ENCODE results near the gene EEF2KMT.

The EEF2KMT gene

DNA sequence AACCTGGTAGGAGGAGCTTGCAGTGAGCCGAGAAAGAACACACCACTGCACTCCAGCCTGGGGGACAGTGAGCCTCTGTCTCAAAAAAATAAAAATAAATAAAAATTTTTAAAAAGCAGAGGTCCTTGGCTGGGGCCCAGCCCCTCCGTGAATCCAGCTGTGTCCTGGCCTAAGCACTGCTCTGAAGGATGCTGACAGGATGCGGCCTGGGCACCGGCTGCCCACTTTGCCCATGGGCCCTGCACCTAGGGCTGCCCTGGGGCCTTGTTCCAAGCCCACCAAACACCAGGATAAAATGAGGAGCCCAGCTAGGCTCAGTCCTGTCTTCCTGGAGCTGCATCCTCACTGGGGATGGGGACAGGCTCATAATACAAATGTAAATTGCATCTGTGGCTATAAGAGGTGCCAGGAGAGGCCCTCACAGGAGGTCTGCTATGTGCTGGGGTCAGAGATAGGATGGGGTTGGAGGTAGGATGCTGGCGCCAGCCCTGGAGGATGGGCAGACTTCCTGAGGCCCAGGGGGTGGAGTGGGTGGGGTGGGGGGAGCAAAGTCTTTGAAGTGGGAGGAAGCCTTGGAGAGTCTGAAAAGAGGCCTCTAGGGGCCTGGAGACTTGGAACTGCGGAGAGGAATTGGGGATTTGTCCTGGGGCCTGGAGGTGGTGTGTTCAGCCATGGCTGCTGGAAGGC, 38.1 kb downstream of the EEF2KMT start:
- Histone ChIP-seq H2BK5ac (ENCODE audit: low read length) (peak overlapping the region; percentile 71), H3K27me3 (ENCODE audit: control insufficient read depth in 3 of 3, insufficient read depth in 3 of 3, low read depth in 1 of 3, low read length in 3 of 3) (peaks cover 0 to 4% (median 2%) of the 10 kb centered on the region in 3 experiments), H2BK15ac (ENCODE audit: low read length) (no peak overlapping the region), H2AFZ (ENCODE audit: low read length) (peak overlapping the region; percentile 21), H3K9me3 (replicated peaks in 1 of 2; ENCODE audit: control insufficient read depth in 2 of 2, insufficient read depth in 1 of 2, low read depth in 1 of 2, low read length in 2 of 2) (peaks cover 0 to 2% of the 10 kb centered on the region in 2 donors), H4K8ac (ENCODE audit: low read depth, low read length) (no peak overlapping the region), H4K91ac (ENCODE audit: low read depth, low read length, poor library complexity) (no peak overlapping the region), H2AK5ac (ENCODE audit: low read depth, low read length) (no peak overlapping the region), H3K79me1 (ENCODE audit: low read depth, low read length) (peaks cover 1% of the 10 kb centered on the region), H3K14ac (ENCODE audit: low read length) (no peak overlapping the region), H3K27ac (replicated peaks; ENCODE audit: low read length) (no peak overlapping the region), H3K4me2 (ENCODE audit: insufficient read depth, low read length, poor library complexity, severe bottlenecking) (no peak overlapping the region), H3K36me3 (replicated peaks in 1 of 2; ENCODE audit: control insufficient read depth in 2 of 2, insufficient read depth in 2 of 2, low read length in 2 of 2) (no peaks in the 10 kb centered on the region), H3K4me1 (ENCODE audit: control insufficient read depth in 2 of 2, insufficient read depth in 1 of 2, low read depth in 1 of 2, low read length in 2 of 2) (peaks cover 2 to 8% of the 10 kb centered on the region in 2 donors), H3K9ac (ENCODE audit: low read depth, low read length, poor library complexity) (no peak overlapping the region), H3K23ac (ENCODE audit: low read depth, low read length, poor library complexity) (no peak overlapping the region), H3K4ac (ENCODE audit: low read length) (no peak overlapping the region), H3K18ac (ENCODE audit: low read length) (no peak overlapping the region), H2BK12ac (ENCODE audit: low read length) (no peak overlapping the region), H2BK120ac (ENCODE audit: low read depth, low read length) (no peak overlapping the region), H3K4me3 (ENCODE audit: low read length in 2 of 2) (no peak overlapping the region)
- no CpG with 5 or more reads among the region's 6 CpGs for WGBS, 2 donors (ENCODE audit: extremely low coverage in 2 of 2, insufficient read length in 2 of 2, insufficient replicate concordance in 1 of 2)
- no peak for DNase-seq (ENCODE audit: low spot score)

DNA sequence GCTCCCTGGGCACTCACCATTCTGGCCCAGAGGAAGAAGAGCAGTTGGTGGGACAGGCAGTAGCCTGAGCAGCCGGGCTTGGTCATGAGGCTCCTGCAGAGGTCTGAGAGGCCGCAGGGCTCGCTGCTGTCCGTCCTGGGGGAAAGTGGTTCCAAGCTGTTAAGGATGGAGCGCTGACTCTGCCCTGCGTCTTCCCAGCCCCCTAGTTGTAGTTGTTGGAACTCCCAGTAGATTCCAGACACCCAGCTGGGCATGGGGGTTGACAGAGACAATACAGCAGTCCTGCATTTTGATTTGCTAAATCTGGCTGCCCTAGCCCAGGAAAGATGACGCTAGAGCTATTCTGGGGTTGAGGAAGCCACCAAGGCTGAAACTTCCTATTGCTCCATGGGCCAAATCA, 39.1 kb downstream of the EEF2KMT start:
- no peak overlapping the region for H3K4me3 ChIP-seq (ENCODE audit: low read length in 2 of 2)
- H3K36me3 ChIP-seq (replicated peaks in 1 of 2; ENCODE audit: control insufficient read depth in 2 of 2, insufficient read depth in 2 of 2, low read length in 2 of 2), result no peaks in the 10 kb centered on the region
- H2AFZ ChIP-seq (ENCODE audit: low read length), result peak overlapping the region; percentile 43
- peak overlapping the region; percentile 8 for H2AK5ac ChIP-seq (ENCODE audit: low read depth, low read length)
- no peak overlapping the region for H2BK120ac ChIP-seq (ENCODE audit: low read depth, low read length)
- peak overlapping the region; percentile 13 for H2BK5ac ChIP-seq (ENCODE audit: low read length)
- H3K79me1 ChIP-seq (ENCODE audit: low read depth, low read length), result peaks cover 1% of the 10 kb centered on the region
- H3K27me3 ChIP-seq (ENCODE audit: control insufficient read depth in 3 of 3, insufficient read depth in 3 of 3, low read depth in 1 of 3, low read length in 3 of 3), result peaks cover 0 to 2% (median 0%) of the 10 kb centered on the region in 3 experiments
- no peak overlapping the region for H4K8ac ChIP-seq (ENCODE audit: low read depth, low read length)
- peak; percentile 48 for DNase-seq (ENCODE audit: low spot score)
- no peak overlapping the region for H3K23ac ChIP-seq (ENCODE audit: low read depth, low read length, poor library complexity)
- H2BK12ac ChIP-seq (ENCODE audit: low read length), result no peak overlapping the region
- H2BK15ac ChIP-seq (ENCODE audit: low read length), result peak overlapping the region; percentile 9
- H3K4ac ChIP-seq (ENCODE audit: low read length), result no peak overlapping the region
- H3K14ac ChIP-seq (ENCODE audit: low read length), result no peak overlapping the region
- H3K9ac ChIP-seq (ENCODE audit: low read depth, low read length, poor library complexity), result no peak overlapping the region
- no peak overlapping the region for H3K4me2 ChIP-seq (ENCODE audit: insufficient read depth, low read length, poor library complexity, severe bottlenecking)
- H3K4me1 ChIP-seq (ENCODE audit: control insufficient read depth in 2 of 2, insufficient read depth in 1 of 2, low read depth in 1 of 2, low read length in 2 of 2), result peaks cover 2 to 8% of the 10 kb centered on the region in 2 donors
- no peak overlapping the region for H3K27ac ChIP-seq (replicated peaks; ENCODE audit: low read length)
- peaks cover 0 to 2% of the 10 kb centered on the region in 2 donors for H3K9me3 ChIP-seq (replicated peaks in 1 of 2; ENCODE audit: control insufficient read depth in 2 of 2, insufficient read depth in 1 of 2, low read depth in 1 of 2, low read length in 2 of 2)
- no CpG with 5 or more reads among the region's 7 CpGs for WGBS, 2 donors (ENCODE audit: extremely low coverage in 2 of 2, insufficient read length in 2 of 2, insufficient replicate concordance in 1 of 2)
- no peak overlapping the region for H4K91ac ChIP-seq (ENCODE audit: low read depth, low read length, poor library complexity)
- peak overlapping the region; percentile 31 for H3K18ac ChIP-seq (ENCODE audit: low read length)

GRCh38 chr16:5056352-5056751, 41.2 kb downstream of the EEF2KMT start:
- no peak overlapping the region for H3K4ac ChIP-seq (ENCODE audit: low read length)
- H3K9me3 ChIP-seq (replicated peaks in 1 of 2; ENCODE audit: control insufficient read depth in 2 of 2, insufficient read depth in 1 of 2, low read depth in 1 of 2, low read length in 2 of 2), result peaks cover 0 to 2% of the 10 kb centered on the region in 2 donors
- H3K4me3 ChIP-seq (ENCODE audit: low read length in 2 of 2), result no peak overlapping the region
- H3K4me2 ChIP-seq (ENCODE audit: insufficient read depth, low read length, poor library complexity, severe bottlenecking), result no peak overlapping the region
- H4K91ac ChIP-seq (ENCODE audit: low read depth, low read length, poor library complexity), result no peak overlapping the region
- no peak overlapping the region for H2BK12ac ChIP-seq (ENCODE audit: low read length)
- H3K27ac ChIP-seq (replicated peaks; ENCODE audit: low read length), result no peak overlapping the region
- H2AK5ac ChIP-seq (ENCODE audit: low read depth, low read length), result no peak overlapping the region
- DNase-seq (ENCODE audit: low spot score), result no peak
- no peaks in the 10 kb centered on the region for H3K27me3 ChIP-seq (ENCODE audit: control insufficient read depth in 3 of 3, insufficient read depth in 3 of 3, low read depth in 1 of 3, low read length in 3 of 3)
- no peak overlapping the region for H3K9ac ChIP-seq (ENCODE audit: low read depth, low read length, poor library complexity)
- no peak overlapping the region for H3K14ac ChIP-seq (ENCODE audit: low read length)
- no peaks in the 10 kb centered on the region for H3K36me3 ChIP-seq (replicated peaks in 1 of 2; ENCODE audit: control insufficient read depth in 2 of 2, insufficient read depth in 2 of 2, low read length in 2 of 2)
- H2AFZ ChIP-seq (ENCODE audit: low read length), result peak overlapping the region; percentile 51
- no peak overlapping the region for H2BK5ac ChIP-seq (ENCODE audit: low read length)
- no CpG with 5 or more reads among the region's 11 CpGs for WGBS, 2 donors (ENCODE audit: extremely low coverage in 2 of 2, insufficient read length in 2 of 2, insufficient replicate concordance in 1 of 2)
- no peak overlapping the region for H3K18ac ChIP-seq (ENCODE audit: low read length)
- H2BK120ac ChIP-seq (ENCODE audit: low read depth, low read length), result no peak overlapping the region
- H3K4me1 ChIP-seq (ENCODE audit: control insufficient read depth in 2 of 2, insufficient read depth in 1 of 2, low read depth in 1 of 2, low read length in 2 of 2), result peaks cover 2 to 8% of the 10 kb centered on the region in 2 donors
- no peak overlapping the region for H2BK15ac ChIP-seq (ENCODE audit: low read length)
- H3K23ac ChIP-seq (ENCODE audit: low read depth, low read length, poor library complexity), result no peak overlapping the region
- no peaks in the 10 kb centered on the region for H3K79me1 ChIP-seq (ENCODE audit: low read depth, low read length)
- no peak overlapping the region for H4K8ac ChIP-seq (ENCODE audit: low read depth, low read length)

- Histone ChIP-seq H2BK5ac (ENCODE audit: low read length) (no peak overlapping the region), H4K8ac (ENCODE audit: low read depth, low read length) (no peak overlapping the region), H3K27me3 (ENCODE audit: control insufficient read depth in 3 of 3, insufficient read depth in 3 of 3, low read depth in 1 of 3, low read length in 3 of 3) (no peaks in the 10 kb centered on the region), H3K79me1 (ENCODE audit: low read depth, low read length) (no peaks in the 10 kb centered on the region), H3K23ac (ENCODE audit: low read depth, low read length, poor library complexity) (no peak overlapping the region), H2AK5ac (ENCODE audit: low read depth, low read length) (no peak overlapping the region), H3K4me2 (ENCODE audit: insufficient read depth, low read length, poor library complexity, severe bottlenecking) (no peak overlapping the region), H2BK15ac (ENCODE audit: low read length) (no peak overlapping the region), H2BK12ac (ENCODE audit: low read length) (no peak overlapping the region), H3K36me3 (replicated peaks in 1 of 2; ENCODE audit: control insufficient read depth in 2 of 2, insufficient read depth in 2 of 2, low read length in 2 of 2) (no peaks in the 10 kb centered on the region), H4K91ac (ENCODE audit: low read depth, low read length, poor library complexity) (no peak overlapping the region), H3K14ac (ENCODE audit: low read length) (no peak overlapping the region), H3K9ac (ENCODE audit: low read depth, low read length, poor library complexity) (peak overlapping the region; percentile 60), H3K4me3 (ENCODE audit: low read length in 2 of 2) (no peak overlapping the region), H3K18ac (ENCODE audit: low read length) (no peak overlapping the region), H3K9me3 (replicated peaks in 1 of 2; ENCODE audit: control insufficient read depth in 2 of 2, insufficient read depth in 1 of 2, low read depth in 1 of 2, low read length in 2 of 2) (peaks cover 0 to 2% of the 10 kb centered on the region in 2 donors), H2BK120ac (ENCODE audit: low read depth, low read length) (no peak overlapping the region), H3K27ac (replicated peaks; ENCODE audit: low read length) (no peak overlapping the region), H3K4ac (ENCODE audit: low read length) (no peak overlapping the region), H2AFZ (ENCODE audit: low read length) (no peak overlapping the region), H3K4me1 (ENCODE audit: control insufficient read depth in 2 of 2, insufficient read depth in 1 of 2, low read depth in 1 of 2, low read length in 2 of 2) (peaks cover 2 to 8% of the 10 kb centered on the region in 2 donors)
- WGBS, 2 donors (ENCODE audit: extremely low coverage in 2 of 2, insufficient read length in 2 of 2, insufficient replicate concordance in 1 of 2), result no CpG with 5 or more reads among the region's 16 CpGs
- DNase-seq (ENCODE audit: low spot score), result no peak
Observed at GRCh38 chr16:5054876-5055865, 42.4 kb downstream of the EEF2KMT start.

Data from neuronal stem cell (in vitro differentiated cells).